Naive thymus-derived CD8-positive, alpha-beta T cell (primary cell): ENCODE measurements around the gene HS6ST2. TPM values are rescaled to one million over a fixed set of nuclear protein-coding genes. Genes with fewer than 3 reads are reported as not detected.
A peak's percentile ranks its signal among the peaks of the same experiment; 100 is the strongest.

Source experiments
- ATAC-seq, 2 donors: fragments of 150-1000 bp; cut with Tn5 transposase in 1 of 2; sonication (Bioruptor Pico), chemical (Tn5 transposase) in 1 of 2; 1 replicate in 1 of 2; 2 replicates in 1 of 2; pipeline ENCODE4 v1.10.0; 2021; ENCODE audit warnings: mild to moderate bottlenecking in 2 of 2, moderate library complexity in 2 of 2
- POLR2A ChIA-PET: fragments of 350-600 bp; sonication (Branson Sonifier 250); formaldehyde crosslinking; loops from one replicate; lab custom pipeline; 2021; ENCODE audit warnings: antibody characterized with exemption; lab: Charles Lee
- DNase-seq, 10 donors: peaks; one replicate each; pipeline versions ENCODE4 v3.0.0 to v3.0.0-alpha.2; 2020 to 2022
- H3K27ac Mint-ChIP-seq, 10 donors: one replicate each; pipeline ENCODE4 v1.8.0; 2020 to 2022; ENCODE audit warnings: mild to moderate bottlenecking in 10 of 10, mixed read lengths in 10 of 10, moderate library complexity in 4 of 10, inconsistent platforms in 1 of 10
- H3K27me3 Mint-ChIP-seq, 5 donors: one replicate each; pipeline ENCODE4 v1.8.0; 2021 to 2022; ENCODE audit warnings: mixed read lengths in 5 of 5
- H3K36me3 Mint-ChIP-seq, 3 donors: one replicate each; pipeline ENCODE4 v1.8.0; 2020 to 2022; ENCODE audit warnings: mixed read lengths in 3 of 3, mild to moderate bottlenecking in 2 of 3, inconsistent platforms in 1 of 3
- H3K4me1 Mint-ChIP-seq, 4 donors: one replicate each; pipeline ENCODE4 v1.8.0; 2021 to 2022; ENCODE audit warnings: mixed read lengths in 4 of 4
- H3K4me3 Mint-ChIP-seq, 10 donors: one replicate each; pipeline ENCODE4 v1.8.0; 2020 to 2022; ENCODE audit warnings: mild to moderate bottlenecking in 10 of 10, mixed read lengths in 10 of 10, moderate library complexity in 6 of 10, inconsistent platforms in 1 of 10
- H3K9me3 Mint-ChIP-seq, 9 donors: one replicate each; pipeline ENCODE4 v1.8.0; 2020 to 2022; ENCODE audit warnings: mixed read lengths in 9 of 9, mild to moderate bottlenecking in 3 of 9, inconsistent platforms in 1 of 9, moderate library complexity in 1 of 9
- polyA plus RNA-seq, 3 donors: library from polyadenylated mRNA; unstranded; fragments of 300-500 nt; fragmentation: Illumina TruSeq; gene quantifications; one replicate each; pipeline ENCODE4 v1.2.3, GENCODE V29; 2021
- total RNA-seq, 8 experiments: library from RNA in 2 of 8; stranded (reverse) in 2 of 8; gene quantifications; one replicate each; pipeline ENCODE4 v1.2.3 and lab custom pipeline; 2021 to 2026

Gene HS6ST2
- total and polyA plus RNA-seq, 5 experiments from 2014 or later, result not detected

DNA sequence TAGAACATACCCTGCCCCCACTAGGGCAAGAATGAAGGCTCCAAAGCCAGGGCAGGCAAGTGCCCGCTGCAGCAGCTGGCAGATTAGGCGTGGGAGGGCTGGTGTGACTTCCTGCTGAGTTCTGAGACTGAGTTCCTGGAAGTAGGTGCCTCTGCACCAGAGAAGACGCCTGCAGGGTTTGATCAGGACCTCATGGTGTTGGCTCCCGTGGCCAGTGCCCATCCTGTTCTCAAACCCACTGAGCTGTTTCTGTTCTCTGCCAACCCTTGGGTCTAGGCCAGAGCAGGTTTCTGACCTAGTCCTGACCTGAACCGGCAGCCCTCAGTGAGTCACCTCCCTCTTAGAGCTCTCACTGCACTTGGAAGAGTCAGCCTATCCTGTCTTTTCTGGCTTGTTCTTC, 220.7 kb downstream of the HS6ST2 start:
- Mint-ChIP-seq H3K4me3 (peak overlapping the region in 8 of 10 donors; percentile 13 to 65 (median 40)), H3K9me3 (no peaks in the 10 kb centered on the region), H3K27me3 (no peaks in the 10 kb centered on the region), H3K27ac (peak overlapping the region in 3 of 10 donors; percentile 22 to 58 (median 23)), H3K36me3 (no peaks in the 10 kb centered on the region), H3K4me1 (peaks cover 4 to 29% (median 22%) of the 10 kb centered on the region in 4 donors)
- ATAC-seq, result peak; percentile 25 to 60
- peak in 7 of 10 donors; percentile 0 to 20 (median 13) for DNase-seq
- POLR2A ChIA-PET, result no interaction called here

GRCh38 chrX:132732236-132732635, 226.2 kb downstream of the HS6ST2 start:
- Mint-ChIP-seq H3K9me3 (no peaks in the 10 kb centered on the region), H3K36me3 (no peaks in the 10 kb centered on the region), H3K27me3 (no peaks in the 10 kb centered on the region), H3K27ac (no peak overlapping the region), H3K4me3 (no peak overlapping the region), H3K4me1 (peaks cover 2 to 4% (median 4%) of the 10 kb centered on the region in 4 donors)
- POLR2A ChIA-PET, result no interaction called here
- no peak for DNase-seq
- ATAC-seq, result no peak

- Mint-ChIP-seq H3K27ac (no peak overlapping the region), H3K36me3 (no peaks in the 10 kb centered on the region), H3K4me1 (no peaks in the 10 kb centered on the region), H3K4me3 (no peak overlapping the region), H3K27me3 (no peaks in the 10 kb centered on the region), H3K9me3 (no peaks in the 10 kb centered on the region)
- POLR2A ChIA-PET, result no interaction called here
- DNase-seq, result no peak
- ATAC-seq, result no peak
Observed at GRCh38 chrX:132730726-132731125, 227.7 kb downstream of the HS6ST2 start.

- H3K27me3 Mint-ChIP-seq, result no peaks in the 10 kb centered on the region
Observed at GRCh38 chrX:132730266-132730665, 228.2 kb downstream of the HS6ST2 start.

GRCh38 chrX:132728296-132728695, 230.1 kb downstream of the HS6ST2 start:
- DNase-seq (no peak), ATAC-seq (no peak)
- POLR2A ChIA-PET, result no interaction called here

More at GRCh38 chrX:132730266-132730665, 228.2 kb downstream of the HS6ST2 start:
- H3K27ac Mint-ChIP-seq, result no peak overlapping the region
- H3K4me3 Mint-ChIP-seq, result no peak overlapping the region
- ATAC-seq (no peak), DNase-seq (no peak)
- H3K36me3 Mint-ChIP-seq, result no peaks in the 10 kb centered on the region
- no peaks in the 10 kb centered on the region for H3K4me1 Mint-ChIP-seq
- POLR2A ChIA-PET, result no interaction called here
- no peaks in the 10 kb centered on the region for H3K9me3 Mint-ChIP-seq

DNA sequence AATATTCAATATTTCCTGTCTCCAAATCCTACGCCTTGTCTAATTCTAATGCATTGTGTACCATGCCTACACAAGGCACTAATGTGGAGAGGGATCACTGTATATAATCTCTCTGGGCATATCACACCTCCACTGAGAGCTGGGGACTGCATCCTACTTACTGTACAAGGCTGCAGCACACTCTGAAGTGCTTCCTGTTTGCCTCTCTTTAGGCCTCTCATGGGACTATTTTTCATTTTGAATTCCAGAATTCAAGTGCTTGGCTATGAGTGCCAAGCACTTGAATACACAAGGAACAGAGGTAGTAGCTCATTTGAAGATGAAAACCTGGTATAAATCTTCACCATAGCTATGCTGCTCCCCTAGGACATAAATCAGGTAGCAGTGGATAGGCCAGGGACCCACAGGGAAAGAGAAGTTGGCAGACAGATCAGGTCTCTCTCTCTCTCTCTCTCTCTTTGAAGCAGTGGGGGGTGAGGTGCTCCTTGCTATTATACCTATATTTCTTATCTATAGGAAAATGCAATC, 239.9 kb downstream of the HS6ST2 start:
- no peak for ATAC-seq
- no peak overlapping the region for H3K27ac Mint-ChIP-seq
- POLR2A ChIA-PET, result no interaction called here

More at GRCh38 chrX:132728296-132728695, 230.1 kb downstream of the HS6ST2 start:
- H3K36me3 Mint-ChIP-seq, result no peaks in the 10 kb centered on the region
- no peaks in the 10 kb centered on the region for H3K9me3 Mint-ChIP-seq
- H3K4me3 Mint-ChIP-seq, result no peak overlapping the region
- no peak overlapping the region for H3K27ac Mint-ChIP-seq
- no peaks in the 10 kb centered on the region for H3K27me3 Mint-ChIP-seq
- H3K4me1 Mint-ChIP-seq, result no peaks in the 10 kb centered on the region

GRCh38 chrX:132716006-132716405, 242.4 kb downstream of the HS6ST2 start:
- peaks cover 0 to 2% (median 0%) of the 10 kb centered on the region in 5 donors for H3K27me3 Mint-ChIP-seq
- no peak overlapping the region for H3K27ac Mint-ChIP-seq
- H3K4me3 Mint-ChIP-seq, result no peak overlapping the region
- DNase-seq, result no peak
- ATAC-seq, result no peak
- H3K4me1 Mint-ChIP-seq, result no peaks in the 10 kb centered on the region
- POLR2A ChIA-PET, result no interaction called here
- peaks cover 0 to 6% (median 5%) of the 10 kb centered on the region in 3 donors for H3K36me3 Mint-ChIP-seq
- peaks cover 0 to 9% (median 3%) of the 10 kb centered on the region in 9 donors for H3K9me3 Mint-ChIP-seq

More for the DNA sequence above, 239.9 kb downstream of the HS6ST2 start:
- H3K36me3 Mint-ChIP-seq, result peaks cover 0 to 6% (median 5%) of the 10 kb centered on the region in 3 donors
- no peak for DNase-seq
- H3K4me1 Mint-ChIP-seq, result no peaks in the 10 kb centered on the region
- H3K27me3 Mint-ChIP-seq, result peaks cover 0 to 2% (median 0%) of the 10 kb centered on the region in 5 donors
- H3K9me3 Mint-ChIP-seq, result peaks cover 0 to 10% (median 3%) of the 10 kb centered on the region in 9 donors
- H3K4me3 Mint-ChIP-seq, result no peak overlapping the region

- ATAC-seq, result no peak
- Mint-ChIP-seq H3K4me3 (no peak overlapping the region), H3K27ac (no peak overlapping the region), H3K9me3 (peaks cover 0 to 2% (median 0%) of the 10 kb centered on the region in 9 donors), H3K27me3 (no peaks in the 10 kb centered on the region), H3K36me3 (no peaks in the 10 kb centered on the region), H3K4me1 (no peaks in the 10 kb centered on the region)
- POLR2A ChIA-PET, result no interaction called here
- DNase-seq, result no peak
Observed at GRCh38 chrX:132714913-132715312, 243.5 kb downstream of the HS6ST2 start.

DNA sequence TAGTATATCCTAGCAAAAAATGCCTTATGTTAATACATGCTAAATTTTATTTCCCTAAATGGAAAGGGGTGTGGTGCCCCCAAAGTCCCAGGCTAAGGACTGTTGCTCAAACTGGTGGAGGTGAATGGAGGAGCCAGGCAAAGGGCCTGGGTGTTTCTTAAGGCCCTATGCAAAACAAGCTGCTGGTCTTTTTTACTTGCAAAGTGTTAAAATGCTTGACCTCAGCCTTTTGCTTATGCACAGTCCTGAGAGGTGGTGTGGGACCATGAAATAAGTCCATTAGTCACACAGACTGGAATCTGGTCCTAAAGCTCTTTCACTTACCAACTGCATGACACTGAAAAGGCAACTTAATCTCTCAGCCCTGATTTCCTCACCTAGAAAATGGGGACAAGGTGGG, 246.1 kb downstream of the HS6ST2 start:
- H3K9me3 Mint-ChIP-seq, result no peaks in the 10 kb centered on the region
- POLR2A ChIA-PET, result no interaction called here
- no peak overlapping the region for H3K27ac Mint-ChIP-seq
- no peaks in the 10 kb centered on the region for H3K4me1 Mint-ChIP-seq
- ATAC-seq (no peak), DNase-seq (no peak)
- no peaks in the 10 kb centered on the region for H3K27me3 Mint-ChIP-seq
- H3K4me3 Mint-ChIP-seq, result no peak overlapping the region
- H3K36me3 Mint-ChIP-seq, result no peaks in the 10 kb centered on the region

- Mint-ChIP-seq H3K9me3 (no peaks in the 10 kb centered on the region), H3K27me3 (no peaks in the 10 kb centered on the region), H3K4me1 (no peaks in the 10 kb centered on the region), H3K36me3 (no peaks in the 10 kb centered on the region), H3K4me3 (no peak overlapping the region), H3K27ac (no peak overlapping the region)
- ATAC-seq (no peak), DNase-seq (no peak)
- POLR2A ChIA-PET, result no interaction called here
Observed at GRCh38 chrX:132710656-132711155, 247.7 kb downstream of the HS6ST2 start.

- Mint-ChIP-seq H3K4me3 (no peak overlapping the region), H3K4me1 (no peaks in the 10 kb centered on the region), H3K36me3 (no peaks in the 10 kb centered on the region), H3K27ac (no peak overlapping the region), H3K9me3 (no peaks in the 10 kb centered on the region), H3K27me3 (peaks cover 0 to 9% (median 0%) of the 10 kb centered on the region in 5 donors)
- no peak for ATAC-seq
- DNase-seq, result no peak
- POLR2A ChIA-PET, result no interaction called here
Observed at GRCh38 chrX:132708529-132708928, 249.9 kb downstream of the HS6ST2 start.

- Mint-ChIP-seq H3K4me1 (no peaks in the 10 kb centered on the region), H3K36me3 (no peaks in the 10 kb centered on the region), H3K4me3 (no peak overlapping the region), H3K9me3 (no peaks in the 10 kb centered on the region), H3K27ac (no peak overlapping the region), H3K27me3 (peaks cover 0 to 9% (median 0%) of the 10 kb centered on the region in 5 donors)
- DNase-seq, result no peak
- ATAC-seq, result no peak
- POLR2A ChIA-PET, result no interaction called here
Observed at GRCh38 chrX:132704769-132705168, 253.7 kb downstream of the HS6ST2 start.

DNA sequence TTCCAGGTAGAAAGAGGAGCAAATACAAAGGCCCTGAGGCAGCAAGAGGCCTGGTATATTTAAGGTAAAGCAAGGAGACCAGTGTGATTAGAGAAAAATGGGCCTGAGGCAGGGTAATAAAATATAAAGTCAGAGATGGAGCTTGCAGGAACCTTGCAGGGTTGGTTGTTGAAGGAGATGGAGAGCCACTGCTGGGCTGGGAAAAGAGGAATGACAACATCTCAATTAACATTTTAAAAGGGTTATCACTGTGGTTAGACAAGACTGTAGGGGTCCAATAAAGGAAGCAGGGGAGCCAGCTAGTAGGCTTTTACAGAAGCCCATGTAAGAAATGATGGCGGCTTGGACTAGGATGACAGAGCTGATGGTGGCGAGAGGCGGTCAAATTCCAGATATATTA, 264.0 kb downstream of the HS6ST2 start:
- Mint-ChIP-seq H3K27me3 (peaks cover 0 to 14% (median 4%) of the 10 kb centered on the region in 5 donors), H3K4me1 (peaks cover 0 to 3% (median 0%) of the 10 kb centered on the region in 4 donors), H3K4me3 (no peak overlapping the region), H3K36me3 (no peaks in the 10 kb centered on the region), H3K9me3 (no peaks in the 10 kb centered on the region), H3K27ac (no peak overlapping the region)
- POLR2A ChIA-PET, result no interaction called here
- DNase-seq (no peak), ATAC-seq (no peak)

- H3K27me3 Mint-ChIP-seq, result peaks cover 0 to 14% (median 4%) of the 10 kb centered on the region in 5 donors
- POLR2A ChIA-PET, result no interaction called here
- H3K4me1 Mint-ChIP-seq, result peaks cover 0 to 3% (median 0%) of the 10 kb centered on the region in 4 donors
Observed at GRCh38 chrX:132692526-132692925, 265.9 kb downstream of the HS6ST2 start.

More at GRCh38 chrX:132692526-132692925, 265.9 kb downstream of the HS6ST2 start:
- DNase-seq (no peak), ATAC-seq (no peak)
- H3K36me3 Mint-ChIP-seq, result no peaks in the 10 kb centered on the region
- no peak overlapping the region for H3K4me3 Mint-ChIP-seq
- H3K9me3 Mint-ChIP-seq, result no peaks in the 10 kb centered on the region
- H3K27ac Mint-ChIP-seq, result no peak overlapping the region
